Hematopoietic multipotent progenitor cell (in vitro differentiated cells): ENCODE results near the gene ADAMTS10. TPM values are rescaled to one million over a fixed set of nuclear protein-coding genes. Genes with fewer than 3 reads are reported as not detected.
"Not testable (repeated sequence)": the region's sequence is repeated elsewhere in the genome, so short reads cannot be mapped to it uniquely, and the experiment has no call there.

Experiments used
- DNase-seq, 3 donors: peaks; one replicate each; pipeline ENCODE4 v3.0.0-alpha.2; 2011 to 2015; ENCODE audit warnings: low read depth in 2 of 3, low spot score in 2 of 3
- total RNA-seq: library from RNA; depleted of rRNA; stranded (reverse); fragments of >200 nt; gene quantifications from one replicate; pipeline ENCODE4 v1.2.3, GENCODE V29; 2012

Gene ADAMTS10
- total RNA-seq, 1 donor, result 34.5 TPM

- no peak for DNase-seq
These were observed 42.9 kb downstream of the ADAMTS10 start for GRCh38 chr19:8567522-8568172.

- no peak for DNase-seq
These were observed 43.7 kb downstream of the ADAMTS10 start for GRCh38 chr19:8566855-8567254.

GRCh38 chr19:8564866-8565265 lies 45.6 kb downstream of the ADAMTS10 start:
- DNase-seq, result not testable (repeated sequence)

- no peak for DNase-seq
These were observed 49.3 kb downstream of the ADAMTS10 start for GRCh38 chr19:8561075-8561764.

- DNase-seq, result no peak
These were observed 52.2 kb downstream of the ADAMTS10 start for GRCh38 chr19:8558325-8558724.

- no peak for DNase-seq
These were observed 52.8 kb downstream of the ADAMTS10 start for GRCh38 chr19:8557642-8558238.

GRCh38 chr19:8553729-8554128 lies 56.8 kb downstream of the ADAMTS10 start:
- not testable (repeated sequence) for DNase-seq

- peak in 1 of 3 donors; percentile 14 for DNase-seq
These were observed 57.7 kb downstream of the ADAMTS10 start for GRCh38 chr19:8552810-8553209.

GRCh38 chr19:8550070-8550469 lies 60.4 kb downstream of the ADAMTS10 start:
- no peak for DNase-seq

GRCh38 chr19:8545743-8546142 lies 64.8 kb downstream of the ADAMTS10 start:
- DNase-seq, result no peak

- no peak for DNase-seq
These were observed 66.3 kb downstream of the ADAMTS10 start for GRCh38 chr19:8544168-8544567.

GRCh38 chr19:8539621-8540149 lies 70.8 kb downstream of the ADAMTS10 start:
- no peak for DNase-seq

GRCh38 chr19:8537099-8537498 lies 73.4 kb downstream of the ADAMTS10 start:
- no peak for DNase-seq

- no peak for DNase-seq
These were observed 74.2 kb downstream of the ADAMTS10 start for GRCh38 chr19:8536282-8536681.

GRCh38 chr19:8532225-8532624 lies 78.3 kb downstream of the ADAMTS10 start:
- DNase-seq, result no peak

- DNase-seq, result no peak
These were observed 79.0 kb downstream of the ADAMTS10 start for GRCh38 chr19:8531470-8531869.

Other genes with a start within 250 kb of the ADAMTS10 start
- 0.27 TPM for gene ANGPTL4, start 246.6 kb downstream of the ADAMTS10 start, total RNA-seq
- 99.4 TPM for gene RAB11B, start 220.4 kb downstream of the ADAMTS10 start, total RNA-seq
- gene MARCHF2, start 197.4 kb downstream of the ADAMTS10 start, total RNA-seq, result 103 TPM
- 174 TPM for gene HNRNPM, start 165.7 kb downstream of the ADAMTS10 start, total RNA-seq
- 11.0 TPM for gene PRAM1, start 108.1 kb downstream of the ADAMTS10 start, total RNA-seq
- gene ZNF414, start 96.5 kb downstream of the ADAMTS10 start, total RNA-seq, result 13.7 TPM
- gene MYO1F, start 33.3 kb downstream of the ADAMTS10 start, total RNA-seq, result 80.5 TPM
- gene NFILZ, start 19.9 kb upstream of the ADAMTS10 start, total RNA-seq, result not detected
- not detected for gene ACTL9, start 88.1 kb upstream of the ADAMTS10 start, total RNA-seq
- under 0.01 TPM for gene OR2Z1, start 110.9 kb upstream of the ADAMTS10 start, total RNA-seq
- gene ZNF558, start 221.6 kb upstream of the ADAMTS10 start, total RNA-seq, result 32.9 TPM
- not detected for gene MBD3L1, start 221.7 kb upstream of the ADAMTS10 start, total RNA-seq